CD1c-positive myeloid dendritic cell (primary cell): ENCODE data around the gene ARHGEF18.
A peak's percentile ranks its signal among the peaks of the same experiment; 100 is the strongest.
"Not testable (repeated sequence)": the region's sequence is repeated elsewhere in the genome, so short reads cannot be mapped to it uniquely, and the experiment has no call there.

Experiments
- DNase-seq: peaks from one replicate; pipeline ENCODE4 v3.0.0-alpha.2; 2016; ENCODE audit errors: extremely low spot score

ARHGEF18 gene

DNA sequence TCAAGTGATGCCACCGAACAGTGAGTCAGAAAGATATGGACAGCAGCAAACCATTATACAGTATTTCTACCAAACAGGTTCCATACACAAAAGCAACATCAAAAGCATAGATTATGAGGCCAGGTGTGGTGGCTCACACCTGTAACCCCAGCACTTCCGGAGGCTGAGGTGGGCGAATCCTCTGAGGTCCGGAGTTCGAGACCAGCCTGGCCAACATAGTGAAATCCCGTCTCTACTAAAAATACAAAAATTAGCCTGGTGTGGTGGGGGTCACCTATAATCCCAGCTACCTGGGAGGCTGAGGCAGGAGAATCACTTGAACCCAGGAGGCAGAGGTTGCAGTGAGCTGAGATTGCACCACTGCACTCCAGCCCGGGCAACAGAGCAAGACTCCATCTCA, 1.7 kb upstream of the ARHGEF18 start:
- not testable (repeated sequence) for DNase-seq

DNA sequence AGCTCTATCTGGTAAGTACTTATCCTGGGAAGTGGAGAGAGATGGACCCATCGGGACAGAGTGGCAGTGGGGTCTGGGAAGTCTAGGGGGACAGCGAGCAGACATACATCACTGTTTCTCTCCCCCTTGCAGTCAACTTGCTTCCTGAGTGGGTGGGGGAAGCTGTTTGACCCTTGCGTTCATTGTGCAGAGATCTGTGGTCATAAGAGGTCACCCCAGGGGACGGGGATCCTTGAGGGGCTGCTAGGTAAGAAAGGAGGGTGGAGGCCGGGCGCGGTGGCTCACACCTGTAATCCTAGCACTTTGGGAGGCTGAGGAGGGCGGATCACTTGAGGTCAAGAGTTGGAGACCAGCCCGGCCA, 474 bp downstream of the ARHGEF18 start:
- DNase-seq = no peak

DNA sequence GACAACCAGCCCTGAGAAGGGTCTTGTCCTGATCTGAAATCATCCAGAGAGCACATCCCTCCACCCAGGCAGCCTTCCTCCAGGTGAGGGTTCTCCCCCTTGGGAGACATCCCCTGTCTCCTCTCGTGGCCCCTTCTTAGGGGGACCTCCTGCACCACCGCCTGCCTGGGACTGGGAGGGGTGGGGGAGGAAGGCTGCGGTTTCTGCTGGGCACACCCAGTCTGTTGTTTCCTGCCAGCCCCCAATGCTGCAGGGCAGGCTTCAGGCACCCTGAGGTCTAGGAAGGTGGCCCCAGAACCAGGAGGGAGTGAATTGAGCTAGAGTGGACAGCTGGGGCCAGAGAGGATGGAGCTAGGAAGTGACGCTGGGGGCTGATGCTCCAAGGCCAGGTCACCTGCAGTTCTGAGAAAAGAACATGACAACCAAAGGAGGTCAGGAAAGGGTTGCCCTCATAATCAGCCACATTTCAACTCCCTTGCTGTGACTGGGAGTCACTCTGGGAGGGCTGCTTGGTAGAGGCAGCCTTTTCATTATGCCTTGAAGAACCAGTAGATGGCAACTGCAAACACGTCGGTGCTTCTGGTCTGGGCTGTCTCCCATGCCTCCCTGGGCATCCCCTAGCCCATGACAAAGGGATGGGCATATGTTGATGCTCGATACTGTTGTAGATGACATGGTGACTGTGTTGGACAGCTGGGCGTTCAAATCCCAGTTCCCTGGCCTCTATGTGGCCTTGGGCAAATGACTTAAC, 1.4 kb downstream of the ARHGEF18 start:
- DNase-seq = no peak

DNA sequence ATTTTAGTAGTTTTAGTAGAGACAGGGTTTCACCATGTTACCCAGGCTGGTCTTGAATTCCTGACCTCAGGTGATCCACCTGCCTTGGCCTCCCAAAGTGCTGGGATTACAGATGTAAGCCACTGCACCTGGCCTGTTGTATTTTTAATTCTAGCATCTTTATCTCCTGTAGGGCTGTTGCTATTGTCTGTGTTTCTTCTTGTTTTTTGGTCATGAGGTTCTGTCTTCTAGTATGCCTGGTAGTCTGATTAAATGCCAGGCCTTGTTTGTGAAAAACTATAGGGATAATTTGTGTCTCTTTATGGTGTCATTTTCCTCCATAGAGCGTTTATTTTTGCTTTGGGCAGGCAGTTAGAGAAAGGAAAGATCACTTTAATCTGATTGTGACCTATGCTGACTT, 3.1 kb downstream of the ARHGEF18 start:
- no peak for DNase-seq

DNA sequence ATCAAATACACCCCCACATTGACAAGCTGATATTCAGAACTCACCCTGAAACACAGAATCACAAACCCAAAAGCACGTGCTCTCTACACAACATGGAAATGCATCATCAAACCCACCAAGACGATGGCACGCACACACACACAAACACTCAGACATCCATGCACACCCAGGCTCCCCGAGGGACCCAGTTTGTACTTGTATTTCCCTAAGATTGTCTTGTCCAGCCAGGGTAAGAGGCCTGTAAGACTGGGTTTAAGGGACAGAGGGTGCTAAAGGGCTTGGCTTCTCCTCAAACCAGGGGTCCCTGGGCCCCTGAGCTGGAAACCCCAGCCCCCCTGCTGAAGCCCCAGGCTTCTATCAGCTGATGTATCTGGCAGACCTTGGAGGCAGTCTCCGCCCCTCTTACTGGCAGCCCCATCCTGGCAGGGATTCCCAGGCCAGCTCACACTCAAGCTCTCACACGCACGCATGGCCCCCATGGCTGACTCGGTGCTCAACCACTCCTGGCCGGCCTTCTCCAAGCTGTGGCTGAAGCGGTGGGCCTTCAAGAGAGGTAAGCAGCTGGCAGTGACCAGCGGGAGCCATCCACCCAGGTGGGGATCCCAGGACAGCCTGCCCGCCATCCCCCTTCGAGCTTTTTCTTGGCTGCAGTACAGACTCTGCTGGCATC, 6.5 kb downstream of the ARHGEF18 start:
- DNase-seq = no peak

DNA sequence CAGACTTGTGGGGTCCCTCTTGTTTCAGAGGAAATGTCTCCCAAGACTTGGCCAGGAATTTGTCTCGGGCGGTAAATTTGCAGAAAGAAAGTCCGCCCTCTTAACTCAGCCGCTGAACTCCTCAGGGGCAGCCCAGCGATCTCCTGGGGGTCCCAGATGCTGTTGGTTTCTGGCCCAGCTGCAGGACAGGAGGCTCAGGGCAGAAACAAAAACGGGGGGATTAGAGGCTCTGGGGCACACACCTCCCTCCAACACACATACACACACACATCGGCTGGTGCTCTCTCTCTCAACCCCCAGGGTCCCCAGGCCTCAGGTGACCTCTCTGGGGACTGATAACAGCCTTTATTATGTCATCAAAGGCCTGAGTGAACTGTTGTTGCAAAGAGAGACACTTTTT, 7.1 kb downstream of the ARHGEF18 start:
- DNase-seq = no peak

DNA sequence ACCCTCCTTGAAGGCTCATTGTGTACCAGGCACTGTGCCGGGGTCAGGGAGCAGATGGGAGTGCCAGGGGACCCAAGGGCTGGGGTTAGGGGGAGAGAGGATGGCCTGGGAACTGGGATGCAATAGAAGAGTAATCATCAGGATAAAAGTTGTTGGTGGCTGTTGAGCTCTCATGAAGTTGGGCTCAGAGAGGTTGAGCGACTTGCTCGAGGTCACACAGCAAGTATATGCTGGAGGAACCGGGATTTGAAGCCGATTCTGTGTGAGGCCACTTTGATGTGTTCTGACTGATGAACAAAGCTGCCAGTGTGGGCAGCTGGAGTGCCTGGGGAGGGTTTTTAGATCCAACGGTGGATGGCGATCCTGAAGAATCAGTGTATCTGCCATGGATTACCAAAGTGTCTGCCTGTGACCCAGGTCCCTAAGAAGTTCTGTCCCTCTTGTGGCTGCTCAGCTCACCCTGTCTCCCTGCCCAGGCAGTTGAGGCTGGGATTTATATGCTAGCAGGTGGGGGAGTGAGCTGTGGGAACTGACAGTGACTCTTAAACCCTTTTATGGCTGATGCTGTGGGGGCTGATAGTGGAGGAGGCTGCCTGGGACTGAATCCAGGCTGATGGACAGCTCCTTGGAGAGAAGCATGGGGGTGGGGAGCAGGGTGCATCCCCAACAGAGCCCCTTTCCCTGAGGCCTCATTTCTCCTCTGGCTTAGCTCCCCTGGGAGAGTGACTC, 8.3 kb downstream of the ARHGEF18 start:
- DNase-seq = no peak

DNA sequence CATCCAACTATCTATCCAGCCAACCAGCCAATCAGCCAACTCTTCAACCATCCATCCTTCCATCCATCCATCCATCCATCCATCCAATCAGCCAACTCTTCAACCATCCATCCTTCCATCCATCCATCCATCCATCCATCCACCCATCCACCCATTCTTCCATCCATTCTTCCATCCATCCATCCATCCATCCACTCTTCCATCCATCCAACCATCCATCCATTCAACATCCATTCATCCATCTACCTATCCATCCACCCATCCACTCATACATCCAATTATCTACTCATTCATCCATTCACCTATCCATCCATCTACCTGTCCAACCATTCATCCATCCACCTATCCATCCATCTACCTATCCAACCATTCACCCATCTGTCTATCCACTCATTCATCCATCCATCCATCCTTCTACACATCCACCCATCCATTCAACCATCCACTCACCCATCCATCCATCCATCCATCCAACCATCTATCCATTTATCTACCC, 9.4 kb downstream of the ARHGEF18 start:
- no peak for DNase-seq

DNA sequence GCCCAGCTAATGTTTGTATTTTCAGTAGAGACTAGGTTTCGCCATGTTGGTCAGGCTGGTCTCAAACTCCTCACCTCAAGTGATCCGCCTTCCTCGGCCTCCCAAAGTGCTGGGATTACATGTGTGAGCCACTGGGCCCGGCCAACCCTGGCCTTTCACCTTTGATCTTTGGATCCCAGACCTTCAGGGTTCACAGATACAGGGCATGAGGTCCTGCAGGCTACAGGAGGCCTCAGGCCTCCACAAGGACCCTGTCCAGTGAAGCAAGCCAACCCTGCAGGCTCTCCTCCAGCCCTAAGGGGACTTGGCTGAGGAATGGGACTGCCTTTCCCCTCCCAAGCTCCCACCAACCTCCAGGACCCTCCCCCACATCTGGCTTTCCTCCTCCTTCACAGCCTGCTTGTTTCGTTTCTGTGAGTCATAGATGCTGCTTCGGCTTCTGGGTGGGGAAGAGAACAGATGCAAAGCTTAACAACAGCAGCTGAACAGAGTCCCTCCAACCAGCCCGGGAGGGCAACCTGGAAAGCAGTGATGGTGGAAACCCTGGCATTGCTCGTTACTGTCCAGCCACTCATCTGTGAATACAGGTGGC, 11.8 kb downstream of the ARHGEF18 start:
- no peak for DNase-seq

DNA sequence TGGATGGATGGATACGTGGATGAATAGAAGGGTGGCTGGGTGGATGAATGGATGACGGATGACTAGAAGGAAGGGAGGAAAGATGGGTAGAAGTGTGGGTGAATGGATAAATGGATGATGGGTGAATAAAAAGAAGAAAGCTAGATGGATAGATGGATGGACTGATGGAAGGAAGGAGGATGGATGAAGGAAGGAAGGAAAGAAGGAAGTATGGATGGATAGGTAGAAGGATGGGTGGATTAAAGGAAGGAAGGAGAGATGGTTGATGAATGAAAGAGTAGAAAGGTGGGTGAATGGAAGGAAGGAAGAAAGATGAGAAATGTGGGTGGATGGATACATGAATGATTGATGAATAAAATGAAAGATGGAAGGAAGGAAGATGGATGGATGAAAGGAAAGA, 14.5 kb downstream of the ARHGEF18 start:
- no peak for DNase-seq

DNA sequence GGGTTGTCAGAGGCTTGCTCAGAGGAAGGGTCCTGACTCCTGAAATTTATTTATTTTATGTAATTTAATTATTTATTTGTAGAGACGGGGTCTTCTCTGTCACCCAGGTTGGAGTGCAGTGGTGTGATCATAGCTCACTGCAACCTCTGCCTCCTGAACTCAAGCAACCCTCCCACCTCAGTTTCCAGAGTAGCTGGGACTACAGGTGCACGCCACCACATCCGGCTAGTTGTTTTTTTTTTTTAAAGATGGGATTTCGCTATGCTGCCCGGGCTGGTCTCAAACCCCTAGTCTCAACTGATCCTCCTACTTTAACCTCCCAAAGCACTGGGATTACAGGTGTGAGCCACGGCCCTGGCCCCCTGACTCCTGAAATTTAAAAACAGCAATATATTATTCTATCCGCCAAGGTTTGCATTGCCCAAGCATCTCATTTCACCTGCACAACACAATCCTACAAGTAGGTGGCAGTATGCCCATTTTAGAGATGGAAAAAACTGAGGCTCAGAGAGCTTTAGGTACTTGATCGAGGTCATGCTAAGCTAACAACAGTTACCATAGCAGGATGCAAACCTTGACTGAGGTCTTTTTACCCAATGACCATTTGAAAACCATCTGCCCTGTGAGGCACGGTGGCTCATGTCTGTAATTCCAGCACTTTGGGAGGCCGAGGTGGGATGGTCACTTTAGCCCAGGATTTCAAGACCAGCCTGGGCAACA, 18.1 kb downstream of the ARHGEF18 start:
- DNase-seq = peak; percentile 41

DNA sequence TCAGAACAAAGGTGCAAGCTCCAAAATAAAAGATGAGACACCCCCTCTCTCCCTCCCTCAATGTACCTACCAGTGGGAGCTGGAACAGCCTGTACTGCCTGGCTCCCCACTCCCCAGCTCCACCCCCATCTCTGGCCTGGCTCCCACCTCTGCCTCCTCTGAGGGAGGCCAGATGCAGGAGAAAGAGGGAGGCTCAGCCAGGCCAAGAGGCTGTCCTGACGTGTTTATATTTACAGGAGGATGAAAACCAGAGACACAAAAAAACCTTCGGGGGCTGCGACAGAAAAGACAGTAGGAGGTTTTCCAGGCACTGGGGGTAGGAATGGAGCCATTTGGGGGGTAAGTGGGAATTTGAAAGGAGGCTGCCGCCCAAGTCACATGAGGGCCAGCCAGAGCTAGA, 19.7 kb downstream of the ARHGEF18 start:
- DNase-seq = no peak

DNA sequence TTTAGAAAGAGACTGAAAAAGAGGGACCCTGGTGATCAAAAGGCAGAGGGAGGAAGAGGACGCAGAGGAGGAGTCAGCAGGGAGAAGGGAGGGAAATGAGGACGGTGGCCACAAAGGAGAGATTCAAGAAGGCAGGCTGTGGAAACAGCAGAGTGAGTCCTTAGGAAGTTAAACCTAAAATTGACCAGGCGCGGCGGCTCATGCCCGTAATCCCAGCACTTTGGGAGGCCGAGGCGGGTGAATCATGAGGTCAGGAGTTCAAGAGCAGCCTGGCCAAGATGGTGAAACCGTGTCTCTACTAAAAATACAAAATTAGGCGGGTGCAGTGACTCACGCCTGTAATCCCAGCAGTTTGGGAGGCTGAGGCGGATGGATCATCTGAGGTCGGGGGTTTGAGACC, 20.1 kb downstream of the ARHGEF18 start:
- DNase-seq = not testable (repeated sequence)

DNA sequence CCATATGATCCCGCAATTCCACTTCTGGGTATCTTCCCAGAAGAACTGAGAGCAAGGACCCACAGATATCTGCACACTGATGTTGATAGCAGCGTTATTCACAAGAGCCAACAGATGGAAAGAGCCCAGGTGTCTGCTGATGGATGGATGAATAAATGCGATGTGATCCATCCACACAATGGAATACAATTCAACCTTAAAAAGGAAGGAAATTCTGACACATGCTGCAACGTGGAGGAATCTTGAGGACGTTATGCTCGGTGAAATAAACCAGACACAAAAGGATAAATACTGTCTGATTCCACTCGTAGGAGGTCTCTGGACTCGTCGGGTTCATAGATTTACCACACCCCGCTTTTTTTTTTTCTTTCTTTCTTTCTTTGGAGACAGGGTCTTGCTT, 21.8 kb downstream of the ARHGEF18 start:
- no peak for DNase-seq

DNA sequence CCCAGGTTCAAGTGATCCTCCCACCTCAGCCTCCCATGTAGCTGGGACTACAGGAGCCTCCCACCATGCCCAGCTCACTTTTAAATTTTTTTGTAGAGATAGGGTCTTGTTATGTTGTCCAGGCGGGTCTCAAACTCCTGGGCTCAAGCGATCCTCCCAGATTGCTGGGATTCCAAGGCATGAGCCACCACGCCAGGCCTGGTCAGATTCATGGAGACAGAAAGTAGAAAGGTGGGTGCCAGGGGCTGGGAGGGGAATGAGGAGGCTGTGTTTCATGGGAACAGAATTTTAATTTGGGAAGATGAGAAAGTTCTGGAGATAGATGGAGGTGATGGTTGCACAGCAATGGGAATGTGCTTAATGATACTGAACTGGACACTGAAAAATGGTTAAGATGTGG, 22.3 kb downstream of the ARHGEF18 start:
- no peak for DNase-seq

DNA sequence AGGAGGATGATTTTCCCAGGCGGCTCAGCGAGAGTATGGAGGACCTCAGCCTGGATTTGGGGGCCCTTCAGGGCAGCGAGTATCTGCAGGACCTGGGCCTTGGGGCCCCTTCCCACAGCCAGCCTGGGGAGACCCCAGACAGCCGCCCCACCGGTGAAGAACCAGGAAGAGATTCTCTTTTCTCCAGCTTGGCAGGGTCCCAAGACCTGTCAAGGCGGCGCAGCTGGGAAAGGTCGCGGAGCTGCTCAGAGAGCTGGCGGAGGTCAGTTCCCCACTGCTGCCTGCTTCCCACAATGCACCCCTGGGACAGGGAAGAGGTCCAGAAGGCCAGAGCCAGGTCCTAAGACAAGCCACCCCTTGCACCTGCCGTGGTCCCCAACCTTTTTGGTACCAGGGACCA, 24.1 kb downstream of the ARHGEF18 start:
- no peak for DNase-seq

DNA sequence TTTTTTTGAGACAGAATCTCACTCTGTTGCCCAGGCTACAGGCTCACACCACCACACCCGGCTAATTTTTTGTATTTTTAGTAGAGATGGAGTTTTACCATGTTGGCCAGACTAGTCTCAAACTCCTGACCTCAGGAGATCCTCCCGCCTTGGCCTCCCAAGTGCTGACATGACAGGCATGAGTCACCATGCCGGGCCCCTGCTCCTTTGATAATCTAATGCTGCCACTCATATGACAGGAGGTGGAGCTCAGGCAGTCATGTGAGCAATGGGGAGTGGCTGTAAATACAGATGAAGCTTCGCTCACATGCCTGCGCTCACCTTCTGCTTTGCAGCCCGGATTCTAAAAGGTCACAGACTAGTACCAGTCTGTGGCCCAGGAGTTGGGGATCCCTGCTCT, 25.1 kb downstream of the ARHGEF18 start:
- DNase-seq = no peak

DNA sequence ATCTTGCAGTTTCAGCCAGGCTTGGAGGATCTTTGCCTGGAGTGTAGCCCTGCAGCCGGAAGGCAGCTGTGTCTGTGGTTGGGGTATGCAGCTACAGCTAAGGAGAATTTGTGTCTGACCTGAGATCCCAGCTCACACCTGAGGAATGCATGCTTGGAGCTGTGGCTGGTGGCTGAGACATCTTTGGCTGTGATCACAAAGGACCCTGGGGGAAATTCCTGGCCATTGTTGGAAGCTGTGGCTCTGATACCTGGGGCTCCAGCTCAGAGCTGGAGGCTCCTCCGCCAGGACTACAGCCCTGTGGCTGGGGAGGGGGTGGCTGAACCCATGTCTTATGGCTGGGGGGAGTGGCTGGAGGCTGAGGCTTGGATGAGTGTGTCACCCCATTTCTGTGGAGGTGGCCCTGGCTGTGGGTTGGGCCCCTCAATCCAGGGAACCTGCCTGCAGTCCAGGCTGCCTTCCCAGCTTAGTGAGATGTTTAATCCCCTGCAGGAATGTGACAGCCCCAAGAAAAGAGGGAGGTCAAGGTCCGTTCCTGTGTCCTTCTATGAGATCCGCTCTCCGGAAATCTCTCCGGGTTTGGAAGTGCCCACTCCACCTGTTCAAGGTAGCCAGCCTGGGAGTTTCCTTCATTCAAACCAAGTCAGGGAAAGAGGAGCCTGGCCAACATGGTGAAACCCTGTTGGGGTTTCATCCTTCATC, 27.6 kb downstream of the ARHGEF18 start:
- DNase-seq = no peak

DNA sequence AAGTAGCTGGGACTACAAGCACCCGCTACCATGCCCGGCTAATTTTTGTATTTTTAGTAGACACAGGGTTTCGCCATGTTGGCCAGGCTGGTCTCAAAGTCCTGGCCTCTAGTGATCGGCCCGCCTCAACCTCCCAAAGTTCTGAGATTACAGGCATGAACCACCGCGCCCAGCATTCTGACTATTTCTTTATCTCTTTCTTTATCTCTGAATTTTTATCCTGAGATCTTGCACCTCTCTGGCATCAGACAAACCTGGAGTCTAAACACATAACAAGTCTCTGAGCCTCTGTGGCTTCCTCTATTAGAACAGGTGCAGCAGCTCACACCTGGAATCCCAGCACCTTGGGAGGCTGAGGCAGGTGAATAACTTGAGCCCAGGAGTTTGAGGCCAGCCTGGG, 28.5 kb downstream of the ARHGEF18 start:
- DNase-seq = no peak

DNA sequence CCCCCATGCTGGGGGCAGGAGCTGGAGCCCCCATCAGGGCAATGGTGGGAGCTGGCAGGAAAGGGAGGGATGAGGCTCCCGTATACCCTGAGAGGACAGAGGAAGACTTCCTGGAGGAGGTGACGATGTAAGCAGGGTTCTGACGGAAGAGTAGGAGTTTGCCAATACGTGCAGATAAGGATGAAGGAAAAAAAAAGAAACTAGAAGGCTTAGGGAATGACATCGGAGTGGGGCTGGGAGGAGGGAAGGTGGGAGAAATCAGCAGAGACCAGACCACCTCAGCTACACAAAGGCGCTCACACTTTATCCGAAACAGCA, 32.3 kb downstream of the ARHGEF18 start:
- no peak for DNase-seq

DNA sequence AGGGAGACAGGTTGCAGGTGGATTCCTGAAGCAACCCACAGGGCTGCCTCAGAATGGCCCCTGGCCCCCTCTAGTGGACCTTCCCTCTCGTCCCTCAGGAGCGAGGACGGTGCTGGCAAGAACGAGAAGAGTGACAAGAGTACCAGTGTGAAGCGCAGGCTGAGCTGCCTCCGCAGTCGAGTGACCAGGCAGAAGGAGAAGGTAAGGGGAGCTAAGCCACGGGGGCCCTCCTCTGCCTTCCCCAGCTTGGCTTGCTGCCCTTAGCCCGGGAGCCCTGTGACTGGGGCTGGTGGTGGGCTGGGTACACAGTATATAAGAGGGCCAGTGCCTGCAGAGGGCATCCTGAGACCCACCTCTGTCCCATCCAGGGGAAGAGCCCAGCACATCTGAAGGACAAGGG, 34.0 kb downstream of the ARHGEF18 start:
- no peak for DNase-seq
